ENCODE measurements around the gene FAM111B.
"Not testable (repeated sequence)": the region's sequence is repeated elsewhere in the genome, so short reads cannot be mapped to it uniquely, and the experiment has no call there.

The FAM111B gene

GRCh38 chr11:59114344-59114743 is 7.3 kb downstream of the FAM111B start:
- H3K27me3 ChIP-seq (ENCODE audit: control insufficient read depth, insufficient read depth, low read length) = no peaks in the 10 kb centered on the region
- peaks cover 4% of the 10 kb centered on the region for H3K9me3 ChIP-seq (ENCODE audit: control insufficient read depth, insufficient read depth, low read length)
- H3K36me3 ChIP-seq (ENCODE audit: control insufficient read depth, insufficient read depth, low read length) = no peaks in the 10 kb centered on the region
- H3K4me3 ChIP-seq (ENCODE audit: low read depth, low read length) = no peak overlapping the region
- no peak overlapping the region for H3K9ac ChIP-seq (ENCODE audit: low read depth, low read length)
- H3K4me1 ChIP-seq (ENCODE audit: control insufficient read depth, insufficient read depth, low read length) = no peaks in the 10 kb centered on the region

- H3K4me3 ChIP-seq (ENCODE audit: low read depth, low read length) = no peak overlapping the region
Observed at GRCh38 chr11:59115553-59115952, 8.5 kb downstream of the FAM111B start.

GRCh38 chr11:59117774-59118173 is 10.7 kb downstream of the FAM111B start:
- H3K9me3 ChIP-seq (ENCODE audit: control insufficient read depth, insufficient read depth, low read length) = peaks cover 4% of the 10 kb centered on the region
- no peak overlapping the region for H3K9ac ChIP-seq (ENCODE audit: low read depth, low read length)
- no peaks in the 10 kb centered on the region for H3K27me3 ChIP-seq (ENCODE audit: control insufficient read depth, insufficient read depth, low read length)
- no peaks in the 10 kb centered on the region for H3K36me3 ChIP-seq (ENCODE audit: control insufficient read depth, insufficient read depth, low read length)
- H3K4me1 ChIP-seq (ENCODE audit: control insufficient read depth, insufficient read depth, low read length) = no peaks in the 10 kb centered on the region
- H3K4me3 ChIP-seq (ENCODE audit: low read depth, low read length) = no peak overlapping the region

More at GRCh38 chr11:59115553-59115952, 8.5 kb downstream of the FAM111B start:
- Histone ChIP-seq H3K27me3 (ENCODE audit: control insufficient read depth, insufficient read depth, low read length) (no peaks in the 10 kb centered on the region), H3K4me1 (ENCODE audit: control insufficient read depth, insufficient read depth, low read length) (no peaks in the 10 kb centered on the region), H3K9ac (ENCODE audit: low read depth, low read length) (no peak overlapping the region), H3K9me3 (ENCODE audit: control insufficient read depth, insufficient read depth, low read length) (peaks cover 4% of the 10 kb centered on the region), H3K36me3 (ENCODE audit: control insufficient read depth, insufficient read depth, low read length) (no peaks in the 10 kb centered on the region)

GRCh38 chr11:59119826-59120225 is 12.8 kb downstream of the FAM111B start:
- no peaks in the 10 kb centered on the region for H3K36me3 ChIP-seq (ENCODE audit: control insufficient read depth, insufficient read depth, low read length)
- H3K9me3 ChIP-seq (ENCODE audit: control insufficient read depth, insufficient read depth, low read length) = peaks cover 10% of the 10 kb centered on the region
- H3K4me3 ChIP-seq (ENCODE audit: low read depth, low read length) = no peak overlapping the region
- no peaks in the 10 kb centered on the region for H3K27me3 ChIP-seq (ENCODE audit: control insufficient read depth, insufficient read depth, low read length)
- H3K9ac ChIP-seq (ENCODE audit: low read depth, low read length) = no peak overlapping the region
- H3K4me1 ChIP-seq (ENCODE audit: control insufficient read depth, insufficient read depth, low read length) = no peaks in the 10 kb centered on the region

GRCh38 chr11:59135648-59136461 is 28.8 kb downstream of the FAM111B start:
- H3K9me3 ChIP-seq (ENCODE audit: control insufficient read depth, insufficient read depth, low read length) = no peaks in the 10 kb centered on the region
- no peaks in the 10 kb centered on the region for H3K36me3 ChIP-seq (ENCODE audit: control insufficient read depth, insufficient read depth, low read length)
- H3K9ac ChIP-seq (ENCODE audit: low read depth, low read length) = no peak overlapping the region
- H3K27me3 ChIP-seq (ENCODE audit: control insufficient read depth, insufficient read depth, low read length) = no peaks in the 10 kb centered on the region
- H3K4me1 ChIP-seq (ENCODE audit: control insufficient read depth, insufficient read depth, low read length) = no peaks in the 10 kb centered on the region
- H3K4me3 ChIP-seq (ENCODE audit: low read depth, low read length) = no peak overlapping the region

- H3K9ac ChIP-seq (ENCODE audit: low read depth, low read length); H3K4me3 ChIP-seq (ENCODE audit: low read depth, low read length): not testable (repeated sequence)
Observed at GRCh38 chr11:59136551-59136950, 29.5 kb downstream of the FAM111B start.

GRCh38 chr11:59137190-59137589 is 30.2 kb downstream of the FAM111B start:
- H3K4me3 ChIP-seq (ENCODE audit: low read depth, low read length) = no peak overlapping the region
- no peak overlapping the region for H3K9ac ChIP-seq (ENCODE audit: low read depth, low read length)
- H3K4me1 ChIP-seq (ENCODE audit: control insufficient read depth, insufficient read depth, low read length) = peaks cover 3% of the 10 kb centered on the region
- no peaks in the 10 kb centered on the region for H3K27me3 ChIP-seq (ENCODE audit: control insufficient read depth, insufficient read depth, low read length)
- H3K9me3 ChIP-seq (ENCODE audit: control insufficient read depth, insufficient read depth, low read length) = no peaks in the 10 kb centered on the region
- H3K36me3 ChIP-seq (ENCODE audit: control insufficient read depth, insufficient read depth, low read length) = no peaks in the 10 kb centered on the region

More at GRCh38 chr11:59136551-59136950, 29.5 kb downstream of the FAM111B start:
- H3K4me1 ChIP-seq (ENCODE audit: control insufficient read depth, insufficient read depth, low read length); H3K9me3 ChIP-seq (ENCODE audit: control insufficient read depth, insufficient read depth, low read length); H3K27me3 ChIP-seq (ENCODE audit: control insufficient read depth, insufficient read depth, low read length); H3K36me3 ChIP-seq (ENCODE audit: control insufficient read depth, insufficient read depth, low read length): not testable (repeated sequence)

GRCh38 chr11:59138643-59139042 is 31.6 kb downstream of the FAM111B start:
- no peaks in the 10 kb centered on the region for H3K9me3 ChIP-seq (ENCODE audit: control insufficient read depth, insufficient read depth, low read length)
- no peaks in the 10 kb centered on the region for H3K36me3 ChIP-seq (ENCODE audit: control insufficient read depth, insufficient read depth, low read length)
- H3K4me3 ChIP-seq (ENCODE audit: low read depth, low read length) = no peak overlapping the region
- peaks cover 1% of the 10 kb centered on the region for H3K27me3 ChIP-seq (ENCODE audit: control insufficient read depth, insufficient read depth, low read length)
- H3K4me1 ChIP-seq (ENCODE audit: control insufficient read depth, insufficient read depth, low read length) = peaks cover 3% of the 10 kb centered on the region
- H3K9ac ChIP-seq (ENCODE audit: low read depth, low read length) = no peak overlapping the region

- Histone ChIP-seq H3K36me3 (ENCODE audit: control insufficient read depth, insufficient read depth, low read length) (no peaks in the 10 kb centered on the region), H3K27me3 (ENCODE audit: control insufficient read depth, insufficient read depth, low read length) (peaks cover 8% of the 10 kb centered on the region), H3K9ac (ENCODE audit: low read depth, low read length) (no peak overlapping the region), H3K9me3 (ENCODE audit: control insufficient read depth, insufficient read depth, low read length) (no peaks in the 10 kb centered on the region), H3K4me3 (ENCODE audit: low read depth, low read length) (no peak overlapping the region), H3K4me1 (ENCODE audit: control insufficient read depth, insufficient read depth, low read length) (peaks cover 6% of the 10 kb centered on the region)
Observed at GRCh38 chr11:59141191-59141590, 34.2 kb downstream of the FAM111B start.

- Histone ChIP-seq H3K9me3 (ENCODE audit: control insufficient read depth, insufficient read depth, low read length) (no peaks in the 10 kb centered on the region), H3K27me3 (ENCODE audit: control insufficient read depth, insufficient read depth, low read length) (peaks cover 8% of the 10 kb centered on the region), H3K36me3 (ENCODE audit: control insufficient read depth, insufficient read depth, low read length) (no peaks in the 10 kb centered on the region), H3K4me1 (ENCODE audit: control insufficient read depth, insufficient read depth, low read length) (peaks cover 6% of the 10 kb centered on the region), H3K9ac (ENCODE audit: low read depth, low read length) (no peak overlapping the region), H3K4me3 (ENCODE audit: low read depth, low read length) (peak overlapping the region; percentile 91)
Observed at GRCh38 chr11:59141673-59142460, 34.8 kb downstream of the FAM111B start.

- peak within 1 kb of the TSS; percentile 91 for H3K4me3 ChIP-seq (ENCODE audit: low read depth, low read length)
- H3K27me3 ChIP-seq (ENCODE audit: control insufficient read depth, insufficient read depth, low read length) = peaks cover 8% of the 10 kb centered on the region
- no peaks in the 10 kb centered on the region for H3K36me3 ChIP-seq (ENCODE audit: control insufficient read depth, insufficient read depth, low read length)
- peak within 1 kb of the TSS; percentile 80 for H3K9ac ChIP-seq (ENCODE audit: low read depth, low read length)
- no peaks in the 10 kb centered on the region for H3K9me3 ChIP-seq (ENCODE audit: control insufficient read depth, insufficient read depth, low read length)
- peaks cover 6% of the 10 kb centered on the region for H3K4me1 ChIP-seq (ENCODE audit: control insufficient read depth, insufficient read depth, low read length)
Observed at GRCh38 chr11:59142530-59143507, 35.8 kb downstream of the FAM111B start, which contains the start of gene FAM111A. Gene FAM111A (plus strand): TSS chr11:59142856. CDS start chr11:59148873, 6,017 bp downstream.

All from iPS-15b (cell line).